CD14-positive monocyte (primary cell): ENCODE measurements around the gene BAAT. TPM values are rescaled to one million over a fixed set of nuclear protein-coding genes. Genes with fewer than 3 reads are reported as not detected.

Source experiments
- DNase-seq, 3 donors: peaks; one replicate each; pipeline ENCODE4 v3.0.0-alpha.2; 2011 to 2022
- H2AFZ ChIP-seq: 2 replicates; pipeline ENCODE4 v1.6.0; 2012; ENCODE audit warnings: mild to moderate bottlenecking, low read depth, low read length, inconsistent platforms; ENCODE audit not compliant: insufficient read depth, poor library complexity, severe bottlenecking
- H3K27ac ChIP-seq, 2 donors: 1 replicate in 1 of 2; 2 replicates in 1 of 2; pipeline ENCODE4 v1.5.1; 2012 to 2013; ENCODE audit warnings: low read length in 2 of 2, control low read depth in 1 of 2, inconsistent platforms in 1 of 2, low read depth in 1 of 2, mild to moderate bottlenecking in 1 of 2
- H3K27me3 ChIP-seq, 2 donors: one replicate each; pipeline versions ENCODE4 v1.6.0 to v1.6.1; 2011 to 2013; ENCODE audit warnings: low read length in 2 of 2; ENCODE audit not compliant: control insufficient read depth in 2 of 2, insufficient read depth in 2 of 2
- H3K36me3 ChIP-seq, 2 donors: replicated peaks in 1 of 2; 1 replicate in 1 of 2; 2 replicates in 1 of 2; pipeline versions ENCODE4 v1.5.1 to v1.6.1; 2012 to 2013; ENCODE audit warnings: low read length in 2 of 2, control low read depth in 1 of 2, inconsistent platforms in 1 of 2, mild to moderate bottlenecking in 1 of 2; ENCODE audit not compliant: insufficient read depth in 2 of 2, control insufficient read depth in 1 of 2
- H3K4me1 ChIP-seq, 2 donors: 1 replicate in 1 of 2; 2 replicates in 1 of 2; pipeline versions ENCODE4 v1.5.1 to v1.6.1; 2012 to 2013; ENCODE audit warnings: low read length in 2 of 2, control low read depth in 1 of 2, inconsistent platforms in 1 of 2, mild to moderate bottlenecking in 1 of 2, moderate library complexity in 1 of 2; ENCODE audit not compliant: insufficient read depth in 2 of 2, control insufficient read depth in 1 of 2
- H3K4me2 ChIP-seq: replicated peaks from 2 replicates; pipeline ENCODE3; 2012; ENCODE audit warnings: low read length, moderate library complexity, mild to moderate bottlenecking; ENCODE audit not compliant: poor library complexity, severe bottlenecking; ENCODE audit errors: extremely low read depth
- H3K4me3 ChIP-seq, 3 experiments: fragments of 200-600 bp in 1 of 3; sonication (generic) in 1 of 3; replicated peaks in 1 of 3; 1 replicate in 2 of 3; 2 replicates in 1 of 3; pipeline ENCODE4 v1.5.1; 2011 to 2013; ENCODE audit warnings: low read length in 3 of 3, mild to moderate bottlenecking in 3 of 3, control low read depth in 2 of 3, low read depth in 2 of 3, inconsistent platforms in 1 of 3, moderate library complexity in 1 of 3
- H3K79me2 ChIP-seq: 2 replicates; pipeline ENCODE4 v1.6.0; 2012; ENCODE audit warnings: mild to moderate bottlenecking, control low read depth, inconsistent platforms, low read length, moderate library complexity; ENCODE audit not compliant: insufficient read depth
- H3K9ac ChIP-seq: 2 replicates; pipeline ENCODE4 v1.6.0; 2017; ENCODE audit warnings: low read length, mild to moderate bottlenecking; ENCODE audit not compliant: insufficient read depth, poor library complexity, severe bottlenecking
- H3K9me3 ChIP-seq, 2 donors: replicated peaks in 1 of 2; 1 replicate in 1 of 2; 2 replicates in 1 of 2; pipeline versions ENCODE4 v1.5.1 to v1.6.1; 2012 to 2013; ENCODE audit warnings: low read length in 2 of 2, control low read depth in 1 of 2; ENCODE audit not compliant: control insufficient read depth in 1 of 2, insufficient read depth in 1 of 2
- H4K20me1 ChIP-seq: 2 replicates; pipeline ENCODE4 v1.6.0; 2012; ENCODE audit warnings: mild to moderate bottlenecking, low read length, control low read depth, moderate library complexity; ENCODE audit not compliant: insufficient read depth
- H3K27ac Mint-ChIP-seq, 7 donors: one replicate each; pipeline ENCODE4 v1.8.0; 2020; ENCODE audit warnings: mild to moderate bottlenecking in 7 of 7, mixed read lengths in 7 of 7, moderate library complexity in 6 of 7, inconsistent platforms in 2 of 7
- H3K27me3 Mint-ChIP-seq, 3 donors: one replicate each; pipeline ENCODE4 v1.8.0; 2021 to 2022; ENCODE audit warnings: low read depth in 3 of 3, mild to moderate bottlenecking in 3 of 3, mixed read lengths in 3 of 3, moderate library complexity in 3 of 3, inconsistent platforms in 1 of 3
- H3K36me3 Mint-ChIP-seq, 2 donors: one replicate each; pipeline ENCODE4 v1.8.0; 2020; ENCODE audit warnings: mixed read lengths in 2 of 2, inconsistent platforms in 1 of 2, mild to moderate bottlenecking in 1 of 2
- H3K4me1 Mint-ChIP-seq: one replicate; pipeline ENCODE4 v1.8.0; 2020; ENCODE audit warnings: mild to moderate bottlenecking, mixed read lengths
- H3K4me3 Mint-ChIP-seq, 2 donors: one replicate each; pipeline ENCODE4 v1.8.0; 2020; ENCODE audit warnings: mild to moderate bottlenecking in 2 of 2, mixed read lengths in 2 of 2, moderate library complexity in 1 of 2
- H3K9me3 Mint-ChIP-seq, 7 donors: one replicate each; pipeline ENCODE4 v1.8.0; 2020 to 2022; ENCODE audit warnings: mixed read lengths in 7 of 7, mild to moderate bottlenecking in 6 of 7, moderate library complexity in 6 of 7, inconsistent platforms in 2 of 7
- WGBS: methylation state at CpG from one replicate; pipeline ENCODE4 v1.1.5; 2013; ENCODE audit warnings: missing lambda C conversion rate; ENCODE audit not compliant: insufficient coverage; 5-methylcytosine and 5-hydroxymethylcytosine counted together
- intact Hi-C, 2 donors: fragments of 100-400 bp; cut with micrococcal nuclease; formaldehyde crosslinking; loops; one replicate each; pipeline versions ENCODE4 v1.15.0 to v1.15.1; 2023
- polyA plus RNA-seq, 3 donors: library from polyadenylated mRNA; depleted of rRNA in 1 of 3; unstranded in 2 of 3; stranded (reverse) in 1 of 3; fragments of 300-500 nt in 2 of 3; fragments of >200 nt in 1 of 3; fragmentation: Illumina TruSeq in 2 of 3; gene quantifications; 1 replicate in 2 of 3; 2 replicates in 1 of 3; pipeline ENCODE4 v1.2.3, GENCODE V29; 2012 to 2021
- TF ChIP-seq, protein P1 (sequence below): fragments of 200-600 bp; IDR thresholded peaks from one replicate; pipeline ENCODE4 v1.8.0; 2022; ENCODE audit warnings: antibody characterized with exemption, mild to moderate bottlenecking

BAAT gene
- polyA plus RNA-seq, 3 donors = not detected

- Histone ChIP-seq H3K9ac (no peak overlapping the region), H2AFZ (no peak overlapping the region), H3K27me3 (no peaks in the 10 kb centered on the region), H3K36me3 (no peaks in the 10 kb centered on the region), H3K9me3 (no peaks in the 10 kb centered on the region), H3K27ac (no peak overlapping the region), H3K4me1 (no peaks in the 10 kb centered on the region), H3K79me2 (no peaks in the 10 kb centered on the region), H3K4me3 (no peak overlapping the region), H3K4me2 (no peak overlapping the region), H4K20me1 (no peaks in the 10 kb centered on the region)
- TF ChIP-seq, protein P1, sequence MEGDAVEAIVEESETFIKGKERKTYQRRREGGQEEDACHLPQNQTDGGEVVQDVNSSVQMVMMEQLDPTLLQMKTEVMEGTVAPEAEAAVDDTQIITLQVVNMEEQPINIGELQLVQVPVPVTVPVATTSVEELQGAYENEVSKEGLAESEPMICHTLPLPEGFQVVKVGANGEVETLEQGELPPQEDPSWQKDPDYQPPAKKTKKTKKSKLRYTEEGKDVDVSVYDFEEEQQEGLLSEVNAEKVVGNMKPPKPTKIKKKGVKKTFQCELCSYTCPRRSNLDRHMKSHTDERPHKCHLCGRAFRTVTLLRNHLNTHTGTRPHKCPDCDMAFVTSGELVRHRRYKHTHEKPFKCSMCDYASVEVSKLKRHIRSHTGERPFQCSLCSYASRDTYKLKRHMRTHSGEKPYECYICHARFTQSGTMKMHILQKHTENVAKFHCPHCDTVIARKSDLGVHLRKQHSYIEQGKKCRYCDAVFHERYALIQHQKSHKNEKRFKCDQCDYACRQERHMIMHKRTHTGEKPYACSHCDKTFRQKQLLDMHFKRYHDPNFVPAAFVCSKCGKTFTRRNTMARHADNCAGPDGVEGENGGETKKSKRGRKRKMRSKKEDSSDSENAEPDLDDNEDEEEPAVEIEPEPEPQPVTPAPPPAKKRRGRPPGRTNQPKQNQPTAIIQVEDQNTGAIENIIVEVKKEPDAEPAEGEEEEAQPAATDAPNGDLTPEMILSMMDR = no peak
- no CpG with 5 or more reads among the region's 5 CpGs for WGBS
- Mint-ChIP-seq H3K9me3 (peaks cover 2 to 20% (median 4%) of the 10 kb centered on the region in 7 donors), H3K36me3 (no peaks in the 10 kb centered on the region), H3K4me3 (no peak overlapping the region), H3K27me3 (peaks cover 0 to 3% (median 0%) of the 10 kb centered on the region in 3 donors), H3K4me1 (no peaks in the 10 kb centered on the region), H3K27ac (no peak overlapping the region)
- intact Hi-C loops = no loop called here
- no peak for DNase-seq
These were observed 30.6 kb downstream of the BAAT start for GRCh38 chr9:101354143-101354764.

DNA sequence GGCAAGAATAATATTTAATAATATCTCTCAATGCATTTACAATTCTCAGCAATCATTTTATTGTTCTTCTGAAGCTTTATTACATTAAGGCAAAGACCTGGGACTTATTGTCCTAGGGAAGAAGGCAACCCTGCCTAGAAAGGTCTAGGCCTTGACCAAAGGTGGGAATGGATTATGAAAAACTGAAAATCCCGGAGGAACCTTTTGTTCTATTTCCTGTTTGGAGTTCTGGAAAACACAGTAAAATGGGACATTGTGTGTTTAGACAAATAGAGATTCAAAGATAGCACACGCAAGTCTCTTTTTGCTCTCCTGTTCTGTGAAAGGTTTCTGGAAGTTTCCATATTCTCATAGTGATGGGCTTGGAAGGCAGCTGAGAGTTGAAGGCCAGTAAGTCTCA lies 31.1 kb downstream of the BAAT start:
- H3K27me3 ChIP-seq = no peaks in the 10 kb centered on the region
- peaks cover 0 to 5% (median under 1%) of the 10 kb centered on the region in 3 donors for H3K27me3 Mint-ChIP-seq
- no peak for DNase-seq
- no peak overlapping the region for H3K27ac ChIP-seq
- H3K4me1 ChIP-seq = no peaks in the 10 kb centered on the region
- no peaks in the 10 kb centered on the region for H3K36me3 Mint-ChIP-seq
- no peak overlapping the region for H3K9ac ChIP-seq
- no CpG with 5 or more reads among the region's 2 CpGs for WGBS
- intact Hi-C loops = no loop called here
- no peaks in the 10 kb centered on the region for H3K4me1 Mint-ChIP-seq
- no peaks in the 10 kb centered on the region for H4K20me1 ChIP-seq
- no peak overlapping the region for H2AFZ ChIP-seq
- H3K27ac Mint-ChIP-seq = no peak overlapping the region
- H3K4me3 Mint-ChIP-seq = no peak overlapping the region
- TF ChIP-seq, protein P1 = no peak
- H3K9me3 ChIP-seq = no peaks in the 10 kb centered on the region
- H3K36me3 ChIP-seq = no peaks in the 10 kb centered on the region
- H3K4me2 ChIP-seq = no peak overlapping the region
- no peaks in the 10 kb centered on the region for H3K79me2 ChIP-seq
- no peak overlapping the region for H3K4me3 ChIP-seq
- peaks cover 2 to 20% (median 4%) of the 10 kb centered on the region in 7 donors for H3K9me3 Mint-ChIP-seq
